ENCODE measurements around the gene INTS11.

INTS11 gene

GRCh38 chr1:1295154-1295923 lies 29.1 kb downstream of the INTS11 start:
- in situ Hi-C loops (cut with MboI; ENCODE audit: low pct_unique_long_range_greater_than_20kb, low sequenced_read_pairs, unreplicated experiment) = no loop called here
- TF ChIP-seq CTCF (IDR thresholded peaks at IDR 0.05; ENCODE audit: extremely low read depth, insufficient read depth, missing control alignments) = no peak
- no peak for DNase-seq (ENCODE audit: low spot score)

GRCh38 chr1:1294250-1294890 lies 30.1 kb downstream of the INTS11 start:
- in situ Hi-C loops (cut with MboI; ENCODE audit: low pct_unique_long_range_greater_than_20kb, low sequenced_read_pairs, unreplicated experiment) = no loop called here
- TF ChIP-seq CTCF (IDR thresholded peaks at IDR 0.05; ENCODE audit: extremely low read depth, insufficient read depth, missing control alignments) = no peak
- DNase-seq (ENCODE audit: low spot score) = no peak

GRCh38 chr1:1293263-1294249 lies 30.9 kb downstream of the INTS11 start:
- in situ Hi-C loops (cut with MboI; ENCODE audit: low pct_unique_long_range_greater_than_20kb, low sequenced_read_pairs, unreplicated experiment) = no loop called here
- peak; percentile 50 for DNase-seq (ENCODE audit: low spot score)
- no peak for TF ChIP-seq CTCF (IDR thresholded peaks at IDR 0.05; ENCODE audit: extremely low read depth, insufficient read depth, missing control alignments)

GRCh38 chr1:1292851-1293250 lies 31.6 kb downstream of the INTS11 start:
- TF ChIP-seq CTCF (IDR thresholded peaks at IDR 0.05; ENCODE audit: extremely low read depth, insufficient read depth, missing control alignments) = no peak
- in situ Hi-C loops (cut with MboI; ENCODE audit: low pct_unique_long_range_greater_than_20kb, low sequenced_read_pairs, unreplicated experiment) = no loop called here
- DNase-seq (ENCODE audit: low spot score) = peak; percentile 43

- DNase-seq (ENCODE audit: low spot score) = peak; percentile 38
- no peak for TF ChIP-seq CTCF (IDR thresholded peaks at IDR 0.05; ENCODE audit: extremely low read depth, insufficient read depth, missing control alignments)
- in situ Hi-C loops (cut with MboI; ENCODE audit: low pct_unique_long_range_greater_than_20kb, low sequenced_read_pairs, unreplicated experiment) = no loop called here
These were observed 32.0 kb downstream of the INTS11 start for GRCh38 chr1:1292442-1292779.

Data from GM13977 (cell line).